Omental fat pad (tissue), 4 donors: Measurements from ENCODE around the gene PFKFB4. TPM values are rescaled to one million over a fixed set of nuclear protein-coding genes. Genes with fewer than 3 reads are reported as not detected.

ENCODE experiments used
- ATAC-seq: fragments of 150-250 bp; one replicate; pipeline ENCODE4 v1.9.1; 2016; ENCODE audit warnings: mild to moderate bottlenecking, moderate library complexity; ENCODE audit not compliant: low FRiP score
- DNase-seq: peaks from one replicate; pipeline ENCODE4 v3.0.0-alpha.2; 2019; ENCODE audit warnings: low spot score
- total RNA-seq, 4 donors: library from RNA; depleted of rRNA; stranded (reverse); fragments of >200 nt; gene quantifications; one replicate each; pipeline ENCODE4 v1.1.0, GENCODE V29; 2016
- TF ChIP-seq, protein P1 (sequence below), 3 donors: fragments of 450-650 bp; IDR thresholded peaks; one replicate each; pipeline ENCODE4 v1.5.1; 2016 to 2017; ENCODE audit warnings: antibody characterized with exemption in 3 of 3, mild to moderate bottlenecking in 3 of 3, moderate library complexity in 2 of 3

The PFKFB4 gene
- total RNA-seq, 4 donors from 2014 or later: 1.9 to 16.2 (median 3.2) TPM

DNA sequence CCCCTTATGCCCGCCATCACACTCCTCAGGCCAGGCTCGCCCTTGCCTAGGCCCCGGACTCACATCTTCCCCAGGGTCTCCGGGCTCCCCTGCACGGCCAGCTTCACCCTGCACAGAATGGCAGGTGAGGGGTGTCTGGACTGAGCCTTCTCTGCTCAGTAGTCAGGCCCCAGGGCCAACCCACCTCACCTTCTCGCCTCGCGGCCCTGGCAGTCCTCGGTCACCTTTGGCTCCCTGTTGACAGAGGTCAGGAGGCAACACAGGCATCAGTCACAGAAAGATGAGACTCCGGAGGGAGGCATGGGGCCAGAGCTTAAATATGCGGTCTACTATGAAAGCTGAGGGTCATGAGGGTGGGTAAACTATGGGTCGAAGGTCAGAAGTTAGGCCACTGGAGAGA lies 15.3 kb upstream of the PFKFB4 start:
- TF ChIP-seq, protein P1, sequence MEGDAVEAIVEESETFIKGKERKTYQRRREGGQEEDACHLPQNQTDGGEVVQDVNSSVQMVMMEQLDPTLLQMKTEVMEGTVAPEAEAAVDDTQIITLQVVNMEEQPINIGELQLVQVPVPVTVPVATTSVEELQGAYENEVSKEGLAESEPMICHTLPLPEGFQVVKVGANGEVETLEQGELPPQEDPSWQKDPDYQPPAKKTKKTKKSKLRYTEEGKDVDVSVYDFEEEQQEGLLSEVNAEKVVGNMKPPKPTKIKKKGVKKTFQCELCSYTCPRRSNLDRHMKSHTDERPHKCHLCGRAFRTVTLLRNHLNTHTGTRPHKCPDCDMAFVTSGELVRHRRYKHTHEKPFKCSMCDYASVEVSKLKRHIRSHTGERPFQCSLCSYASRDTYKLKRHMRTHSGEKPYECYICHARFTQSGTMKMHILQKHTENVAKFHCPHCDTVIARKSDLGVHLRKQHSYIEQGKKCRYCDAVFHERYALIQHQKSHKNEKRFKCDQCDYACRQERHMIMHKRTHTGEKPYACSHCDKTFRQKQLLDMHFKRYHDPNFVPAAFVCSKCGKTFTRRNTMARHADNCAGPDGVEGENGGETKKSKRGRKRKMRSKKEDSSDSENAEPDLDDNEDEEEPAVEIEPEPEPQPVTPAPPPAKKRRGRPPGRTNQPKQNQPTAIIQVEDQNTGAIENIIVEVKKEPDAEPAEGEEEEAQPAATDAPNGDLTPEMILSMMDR (IDR thresholded peaks at IDR 0.05): no peak
- DNase-seq: no peak
- no peak for ATAC-seq

DNA sequence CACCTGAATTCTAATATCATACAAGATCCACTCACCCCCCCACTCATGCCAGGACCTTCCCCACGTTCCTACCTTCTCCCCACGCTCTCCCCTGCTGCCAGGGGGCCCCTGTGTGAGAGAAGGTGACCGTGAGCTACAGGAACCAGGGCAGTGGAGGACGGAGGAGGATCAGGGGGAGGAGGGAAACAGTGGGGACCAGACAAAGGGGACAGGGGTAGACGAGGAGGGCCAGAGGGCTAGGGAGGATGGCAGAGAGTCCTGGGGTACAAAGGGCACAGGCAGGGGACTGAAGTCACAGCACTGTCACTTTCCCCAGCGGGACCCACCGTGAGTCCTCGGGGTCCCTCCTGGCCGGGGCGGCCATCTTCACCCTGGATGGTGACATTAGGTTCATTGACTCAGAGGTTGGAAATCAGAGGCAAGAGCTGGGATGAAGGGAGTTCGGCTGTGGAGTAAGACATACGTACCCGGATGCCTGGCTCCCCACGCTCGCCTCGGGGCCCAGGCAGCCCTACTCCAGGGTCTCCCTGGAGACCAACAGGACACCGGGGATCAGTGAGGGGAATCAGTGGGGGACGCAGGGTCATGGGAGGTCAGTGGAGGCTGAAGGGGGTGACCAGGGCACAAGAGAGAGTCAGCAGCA lies 13.3 kb upstream of the PFKFB4 start:
- DNase-seq (no peak), ATAC-seq (no peak)
- TF ChIP-seq, protein P1 (IDR thresholded peaks at IDR 0.05): no peak

GRCh38 chr3:48569400-48569799 lies 12.8 kb upstream of the PFKFB4 start:
- TF ChIP-seq, protein P1 (IDR thresholded peaks at IDR 0.05): no peak
- ATAC-seq (no peak), DNase-seq (no peak)

GRCh38 chr3:48568476-48568875 lies 11.9 kb upstream of the PFKFB4 start:
- TF ChIP-seq, protein P1 (IDR thresholded peaks at IDR 0.05): no peak
- DNase-seq: no peak
- ATAC-seq: no peak

- DNase-seq: no peak
- no peak for ATAC-seq
- TF ChIP-seq, protein P1 (IDR thresholded peaks at IDR 0.05): no peak
Measured at GRCh38 chr3:48567500-48567899, 10.9 kb upstream of the PFKFB4 start.

GRCh38 chr3:48567090-48567489 lies 10.5 kb upstream of the PFKFB4 start:
- ATAC-seq (no peak), DNase-seq (no peak)
- TF ChIP-seq, protein P1 (IDR thresholded peaks at IDR 0.05): no peak

DNA sequence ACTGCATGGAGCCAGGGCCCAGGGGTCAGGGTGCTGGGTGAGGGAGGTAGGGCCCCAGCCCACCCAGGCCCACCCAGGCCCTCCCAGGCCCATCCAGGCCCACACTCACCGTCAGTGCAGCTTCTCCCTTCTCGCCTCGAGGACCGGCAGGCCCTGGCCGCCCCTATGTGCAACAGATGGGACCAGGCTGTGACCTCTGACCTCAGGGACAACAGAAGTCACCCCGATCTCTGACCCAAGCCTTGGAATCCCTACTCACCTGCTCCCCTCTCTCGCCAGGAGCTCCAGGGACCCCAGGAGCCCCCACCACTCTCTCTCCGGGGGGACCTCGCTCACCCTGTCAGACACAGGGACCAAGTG lies 9.8 kb upstream of the PFKFB4 start:
- no peak for ATAC-seq
- DNase-seq: no peak
- TF ChIP-seq, protein P1 (IDR thresholded peaks at IDR 0.05): no peak
